ENCODE measurements around the gene TMEM115. TPM values are rescaled to one million over a fixed set of nuclear protein-coding genes. Genes with fewer than 3 reads are reported as not detected.

Gene TMEM115
- total and polyA plus RNA-seq, 2 of the 13 experiments (the other 11 are each of a cell fraction or from before 2014, with no cell fraction given) = 22.1 to 30.7 TPM

DNA sequence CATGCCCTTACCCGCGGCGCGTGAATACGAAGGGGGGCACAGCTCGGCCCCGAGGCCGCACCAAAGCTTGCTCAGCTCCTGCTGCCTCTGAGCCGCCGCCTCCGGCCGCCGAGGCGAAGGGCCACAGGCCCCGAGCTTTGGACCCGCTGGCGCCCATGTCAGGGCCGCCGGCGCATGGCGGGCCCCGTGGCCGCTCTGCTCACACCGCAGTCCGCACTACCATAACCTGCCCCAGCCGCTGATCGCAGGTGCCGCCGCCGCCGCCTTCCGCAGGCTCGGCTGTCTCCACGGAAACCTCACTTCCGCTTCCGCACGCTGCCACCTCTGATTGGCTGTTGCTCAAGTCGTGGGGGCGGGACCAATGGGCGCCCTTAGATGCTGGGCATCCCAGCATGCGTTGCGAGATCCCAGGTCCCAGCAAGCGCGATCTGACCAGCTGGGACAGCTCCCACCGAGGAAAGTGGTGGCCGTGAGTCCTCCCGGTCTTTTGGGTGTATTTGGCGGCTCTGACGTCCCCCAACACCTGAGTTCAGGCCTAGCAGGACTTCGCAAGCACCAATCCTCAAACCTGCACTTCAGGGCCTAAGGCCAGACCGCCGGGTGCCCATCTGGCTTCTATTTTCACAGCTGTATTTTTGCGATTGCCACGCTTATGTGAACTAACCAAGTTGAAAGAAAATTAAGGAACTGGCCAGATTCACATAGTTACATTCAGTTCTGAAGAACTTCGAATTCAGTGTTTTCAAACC is 31.2 kb downstream of the TMEM115 start, which contains the start of gene TUSC2 (continued):
- TF ChIP-seq ZNF160 (CRISPR knock-in tag; IDR thresholded peaks at IDR 0.05) (no peak), ARNT2 (CRISPR knock-in tag; IDR thresholded peaks at IDR 0.05; ENCODE audit: low read depth) (0 out of 2 replicates have a peak, but pooled peaks have one; percentile 39), PAF1 (CRISPR knock-in tag; IDR thresholded peaks at IDR 0.05) (no peak), RBAK (CRISPR knock-in tag; IDR thresholded peaks at IDR 0.05) (no peak), ZFP36L1 (CRISPR knock-in tag; IDR thresholded peaks at IDR 0.05) (no peak), ZMYM4 (CRISPR knock-in tag; IDR thresholded peaks at IDR 0.05) (peak; percentile 33; the same call in 1 of the 2 replicates), FOXA3 (CRISPR knock-in tag; IDR thresholded peaks at IDR 0.05) (peak; percentile 20; the same call in 1 of the 2 replicates), SIN3A (IDR thresholded peaks at IDR 0.05; ENCODE audit: borderline replicate concordance, low read depth, low read length) (peak; percentile 65; the same call in 1 of the 2 replicates), ZMYM2 (CRISPR knock-in tag; IDR thresholded peaks at IDR 0.05) (no peak), HMG20A (CRISPR knock-in tag; IDR thresholded peaks at IDR 0.05; ENCODE audit: borderline replicate concordance) (no peak), SKI (IDR thresholded peaks at IDR 0.05; ENCODE audit: partially characterized antibody) (peak; percentile 20), ZNF543 (CRISPR knock-in tag; IDR thresholded peaks at IDR 0.05) (no peak), EED (CRISPR knock-in tag; IDR thresholded peaks at IDR 0.05) (peak; percentile 84; the same call in 1 of the 2 replicates), HNRNPK (IDR thresholded peaks at IDR 0.05; ENCODE audit: low read depth, low read length, poor library complexity, severe bottlenecking) (peak; percentile 23), ZFX (CRISPR knock-in tag; IDR thresholded peaks at IDR 0.05; ENCODE audit: low read depth) (peak; percentile 72), RXRA (CRISPR knock-in tag; IDR thresholded peaks at IDR 0.05) (peak; percentile 64), SALL2 (CRISPR knock-in tag; IDR thresholded peaks at IDR 0.05) (peak; percentile 59; the same call in 1 of the 2 replicates), NR3C1 (CRISPR knock-in tag; IDR thresholded peaks at IDR 0.05) (no peak), MXI1 (IDR thresholded peaks at IDR 0.05; ENCODE audit: borderline replicate concordance, low read depth, low read length) (peak; percentile 90; the same call in 1 of the 3 replicates)
- TF ChIP-seq, protein P1, sequence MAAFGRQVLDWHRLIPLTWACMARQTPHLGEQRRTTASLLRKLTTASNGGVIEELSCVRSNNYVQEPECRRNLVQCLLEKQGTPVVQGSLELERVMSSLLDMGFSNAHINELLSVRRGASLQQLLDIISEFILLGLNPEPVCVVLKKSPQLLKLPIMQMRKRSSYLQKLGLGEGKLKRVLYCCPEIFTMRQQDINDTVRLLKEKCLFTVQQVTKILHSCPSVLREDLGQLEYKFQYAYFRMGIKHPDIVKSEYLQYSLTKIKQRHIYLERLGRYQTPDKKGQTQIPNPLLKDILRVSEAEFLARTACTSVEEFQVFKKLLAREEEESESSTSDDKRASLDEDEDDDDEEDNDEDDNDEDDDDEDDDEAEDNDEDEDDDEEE (CRISPR knock-in tag; IDR thresholded peaks at IDR 0.05) = 0 out of 2 replicates have a peak, but pooled peaks have one; percentile 62
- TF ChIP-seq, protein P2, sequence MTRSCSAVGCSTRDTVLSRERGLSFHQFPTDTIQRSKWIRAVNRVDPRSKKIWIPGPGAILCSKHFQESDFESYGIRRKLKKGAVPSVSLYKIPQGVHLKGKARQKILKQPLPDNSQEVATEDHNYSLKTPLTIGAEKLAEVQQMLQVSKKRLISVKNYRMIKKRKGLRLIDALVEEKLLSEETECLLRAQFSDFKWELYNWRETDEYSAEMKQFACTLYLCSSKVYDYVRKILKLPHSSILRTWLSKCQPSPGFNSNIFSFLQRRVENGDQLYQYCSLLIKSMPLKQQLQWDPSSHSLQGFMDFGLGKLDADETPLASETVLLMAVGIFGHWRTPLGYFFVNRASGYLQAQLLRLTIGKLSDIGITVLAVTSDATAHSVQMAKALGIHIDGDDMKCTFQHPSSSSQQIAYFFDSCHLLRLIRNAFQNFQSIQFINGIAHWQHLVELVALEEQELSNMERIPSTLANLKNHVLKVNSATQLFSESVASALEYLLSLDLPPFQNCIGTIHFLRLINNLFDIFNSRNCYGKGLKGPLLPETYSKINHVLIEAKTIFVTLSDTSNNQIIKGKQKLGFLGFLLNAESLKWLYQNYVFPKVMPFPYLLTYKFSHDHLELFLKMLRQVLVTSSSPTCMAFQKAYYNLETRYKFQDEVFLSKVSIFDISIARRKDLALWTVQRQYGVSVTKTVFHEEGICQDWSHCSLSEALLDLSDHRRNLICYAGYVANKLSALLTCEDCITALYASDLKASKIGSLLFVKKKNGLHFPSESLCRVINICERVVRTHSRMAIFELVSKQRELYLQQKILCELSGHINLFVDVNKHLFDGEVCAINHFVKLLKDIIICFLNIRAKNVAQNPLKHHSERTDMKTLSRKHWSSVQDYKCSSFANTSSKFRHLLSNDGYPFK (CRISPR knock-in tag; IDR thresholded peaks at IDR 0.05; ENCODE audit: borderline replicate concordance) = peak; percentile 27; the same call in 1 of the 2 replicates
- TF ChIP-seq, protein P3, sequence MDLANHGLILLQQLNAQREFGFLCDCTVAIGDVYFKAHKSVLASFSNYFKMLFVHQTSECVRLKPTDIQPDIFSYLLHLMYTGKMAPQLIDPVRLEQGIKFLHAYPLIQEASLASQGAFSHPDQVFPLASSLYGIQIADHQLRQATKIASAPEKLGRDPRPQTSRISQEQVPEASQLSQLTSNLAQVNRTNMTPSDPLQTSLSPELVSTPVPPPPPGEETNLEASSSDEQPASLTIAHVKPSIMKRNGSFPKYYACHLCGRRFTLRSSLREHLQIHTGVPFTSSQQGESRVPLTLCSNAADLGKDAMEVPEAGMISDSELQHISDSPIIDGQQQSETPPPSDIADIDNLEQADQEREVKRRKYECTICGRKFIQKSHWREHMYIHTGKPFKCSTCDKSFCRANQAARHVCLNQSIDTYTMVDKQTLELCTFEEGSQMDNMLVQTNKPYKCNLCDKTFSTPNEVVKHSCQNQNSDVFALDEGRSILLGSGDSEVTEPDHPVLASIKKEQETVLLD (CRISPR knock-in tag; IDR thresholded peaks at IDR 0.05; ENCODE audit: low read depth) = 0 out of 2 replicates have a peak, but pooled peaks have one; percentile 12
- TF ChIP-seq, protein P4, sequence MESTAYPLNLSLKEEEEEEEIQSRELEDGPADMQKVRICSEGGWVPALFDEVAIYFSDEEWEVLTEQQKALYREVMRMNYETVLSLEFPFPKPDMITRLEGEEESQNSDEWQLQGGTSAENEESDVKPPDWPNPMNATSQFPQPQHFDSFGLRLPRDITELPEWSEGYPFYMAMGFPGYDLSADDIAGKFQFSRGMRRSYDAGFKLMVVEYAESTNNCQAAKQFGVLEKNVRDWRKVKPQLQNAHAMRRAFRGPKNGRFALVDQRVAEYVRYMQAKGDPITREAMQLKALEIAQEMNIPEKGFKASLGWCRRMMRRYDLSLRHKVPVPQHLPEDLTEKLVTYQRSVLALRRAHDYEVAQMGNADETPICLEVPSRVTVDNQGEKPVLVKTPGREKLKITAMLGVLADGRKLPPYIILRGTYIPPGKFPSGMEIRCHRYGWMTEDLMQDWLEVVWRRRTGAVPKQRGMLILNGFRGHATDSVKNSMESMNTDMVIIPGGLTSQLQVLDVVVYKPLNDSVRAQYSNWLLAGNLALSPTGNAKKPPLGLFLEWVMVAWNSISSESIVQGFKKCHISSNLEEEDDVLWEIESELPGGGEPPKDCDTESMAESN (CRISPR knock-in tag; conservative IDR thresholded peaks at IDR 0.05) = no peak

Data from HepG2 (cell line).